IPS-18c (cell line): ENCODE data around the gene TESK2.
"Not testable (repeated sequence)": the region's sequence is repeated elsewhere in the genome, so short reads cannot be mapped to it uniquely, and the experiment has no call there.

Experiments
- H3K4me3 ChIP-seq: 2 replicates; pipeline ENCODE4 v1.7.0; 2013; ENCODE audit warnings: low read depth, mild to moderate bottlenecking, low read length, moderate library complexity; ENCODE audit not compliant: insufficient read depth
- H3K9me3 ChIP-seq: one replicate; pipeline ENCODE4 v1.6.1; 2013; ENCODE audit warnings: mild to moderate bottlenecking, low read length, moderate library complexity; ENCODE audit not compliant: control insufficient read depth, insufficient read depth

The TESK2 gene

DNA sequence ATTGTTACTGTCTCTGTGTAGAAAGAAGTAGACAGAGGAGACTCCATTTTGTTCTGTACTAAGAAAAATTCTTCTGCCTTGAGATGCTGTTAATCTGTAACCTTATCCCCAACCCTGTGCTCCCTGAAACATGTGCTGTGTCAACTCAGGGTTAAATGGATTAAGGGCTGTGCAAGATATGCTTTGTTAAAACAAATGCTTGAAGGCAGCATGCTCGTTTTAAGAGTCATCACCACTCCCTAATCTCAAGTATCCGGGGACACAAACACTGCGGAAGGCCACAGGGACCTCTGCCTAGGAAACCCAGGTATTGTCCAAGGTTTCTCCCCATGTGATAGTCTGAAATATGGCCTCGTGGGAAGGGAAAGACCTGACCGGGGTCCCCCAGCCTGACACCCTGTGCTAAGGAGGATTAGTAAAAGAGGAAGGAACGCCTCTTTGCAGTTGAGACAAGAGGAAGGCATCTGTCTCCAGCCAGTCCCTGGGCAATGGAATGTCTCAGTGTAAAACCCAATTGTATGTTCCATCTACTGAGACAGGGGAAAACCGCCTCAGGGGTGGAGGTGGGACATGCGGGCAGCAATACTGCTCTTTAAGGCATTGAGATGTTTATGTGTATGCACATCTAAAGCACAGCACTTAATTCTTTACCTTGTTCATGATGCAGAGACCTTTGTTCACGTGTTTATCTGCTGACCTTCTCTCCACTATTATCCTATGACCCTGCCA, 22.7 kb upstream of the TESK2 start:
- H3K9me3 ChIP-seq, H3K4me3 ChIP-seq: not testable (repeated sequence)

DNA sequence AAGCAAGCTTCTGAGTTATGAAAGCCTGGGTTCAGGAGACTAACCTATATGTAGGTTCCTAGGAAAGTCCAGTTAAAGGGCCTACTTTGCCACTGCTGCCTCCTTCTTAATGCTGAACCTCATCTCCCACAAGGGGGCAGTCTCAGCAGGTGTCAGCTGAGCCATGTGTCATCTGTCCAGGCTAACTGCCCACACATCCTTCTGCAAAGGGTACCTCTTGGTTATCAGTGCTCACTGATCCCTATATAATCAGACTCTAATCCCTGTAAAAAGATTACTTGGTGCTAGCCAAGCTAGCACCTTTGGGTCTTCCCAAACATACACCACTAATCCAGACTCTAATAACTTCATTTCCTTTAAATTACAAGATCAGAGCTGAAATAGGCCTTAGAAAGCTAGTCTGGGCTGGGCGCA, 21.7 kb upstream of the TESK2 start:
- no peak overlapping the region for H3K4me3 ChIP-seq
- H3K9me3 ChIP-seq = no peaks in the 10 kb centered on the region

DNA sequence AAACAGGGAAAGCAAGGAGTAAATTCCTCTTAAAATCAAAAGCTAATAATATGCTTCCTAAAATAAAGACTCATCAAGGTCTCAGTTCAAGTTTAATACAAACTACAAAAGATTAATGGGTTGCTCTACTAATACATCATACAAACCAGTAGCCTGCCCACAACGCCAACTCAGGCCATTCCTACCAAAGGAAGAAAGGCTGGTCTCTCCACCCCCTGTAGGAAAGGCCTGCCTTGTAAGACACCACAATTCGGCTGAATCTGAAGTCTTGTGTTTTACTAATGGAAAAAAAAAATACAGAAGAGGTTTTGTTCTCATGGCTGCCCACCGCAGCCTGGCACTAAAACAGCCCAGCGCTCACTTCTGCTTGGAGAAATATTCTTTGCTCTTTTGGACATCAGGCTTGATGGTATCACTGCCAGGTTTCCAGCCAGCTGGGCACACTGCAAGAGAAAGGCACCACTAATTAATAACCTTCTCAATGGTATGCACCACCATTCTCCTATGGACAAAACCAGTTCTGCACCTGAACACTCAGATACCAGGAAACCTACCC, 20.1 kb upstream of the TESK2 start:
- no peaks in the 10 kb centered on the region for H3K9me3 ChIP-seq
- no peak overlapping the region for H3K4me3 ChIP-seq

DNA sequence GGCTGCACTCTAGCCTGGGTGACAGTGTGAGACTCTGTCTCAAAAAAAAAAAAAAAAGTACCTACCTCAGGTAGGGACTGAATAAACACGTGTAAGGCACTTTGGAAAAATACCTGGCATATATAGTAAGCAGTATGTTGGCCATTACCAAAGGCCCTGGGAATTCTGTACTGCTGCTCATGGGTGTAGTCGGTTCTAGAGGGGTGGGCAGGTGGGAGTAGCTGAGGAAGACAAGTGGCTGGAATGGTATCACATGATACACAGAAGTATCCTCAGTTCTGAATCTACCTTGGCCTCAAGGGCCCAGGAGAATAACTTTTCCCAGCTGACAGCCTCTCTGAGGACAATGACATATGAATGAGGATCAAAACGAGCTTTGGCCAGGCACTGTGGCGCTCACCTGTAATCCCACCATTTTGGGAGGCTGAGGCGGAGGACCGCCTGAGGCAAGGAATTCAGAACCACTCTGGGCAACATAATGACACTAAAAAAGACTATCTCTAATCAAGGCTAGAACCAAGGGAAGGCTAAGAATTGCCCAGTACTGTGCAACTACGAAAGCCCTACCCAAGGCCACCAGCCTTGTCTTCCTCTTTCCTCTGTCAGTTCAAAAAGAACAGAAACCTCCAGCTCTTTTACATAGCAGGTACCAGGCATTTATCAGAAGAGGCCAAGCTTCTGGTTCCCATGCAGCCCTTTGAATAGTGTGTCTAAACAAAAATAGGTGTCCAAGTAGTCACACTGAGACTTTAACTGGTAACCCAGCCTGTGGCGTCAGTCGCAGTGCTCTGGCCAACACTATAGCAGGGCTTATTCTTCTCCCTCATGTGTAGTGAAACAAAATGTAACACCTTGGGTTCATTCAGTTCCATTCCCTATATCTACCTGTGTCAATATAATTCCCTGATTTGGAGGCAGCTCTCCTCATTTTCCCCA, 19.3 kb upstream of the TESK2 start:
- Histone ChIP-seq H3K9me3 (no peaks in the 10 kb centered on the region), H3K4me3 (no peak overlapping the region)

DNA sequence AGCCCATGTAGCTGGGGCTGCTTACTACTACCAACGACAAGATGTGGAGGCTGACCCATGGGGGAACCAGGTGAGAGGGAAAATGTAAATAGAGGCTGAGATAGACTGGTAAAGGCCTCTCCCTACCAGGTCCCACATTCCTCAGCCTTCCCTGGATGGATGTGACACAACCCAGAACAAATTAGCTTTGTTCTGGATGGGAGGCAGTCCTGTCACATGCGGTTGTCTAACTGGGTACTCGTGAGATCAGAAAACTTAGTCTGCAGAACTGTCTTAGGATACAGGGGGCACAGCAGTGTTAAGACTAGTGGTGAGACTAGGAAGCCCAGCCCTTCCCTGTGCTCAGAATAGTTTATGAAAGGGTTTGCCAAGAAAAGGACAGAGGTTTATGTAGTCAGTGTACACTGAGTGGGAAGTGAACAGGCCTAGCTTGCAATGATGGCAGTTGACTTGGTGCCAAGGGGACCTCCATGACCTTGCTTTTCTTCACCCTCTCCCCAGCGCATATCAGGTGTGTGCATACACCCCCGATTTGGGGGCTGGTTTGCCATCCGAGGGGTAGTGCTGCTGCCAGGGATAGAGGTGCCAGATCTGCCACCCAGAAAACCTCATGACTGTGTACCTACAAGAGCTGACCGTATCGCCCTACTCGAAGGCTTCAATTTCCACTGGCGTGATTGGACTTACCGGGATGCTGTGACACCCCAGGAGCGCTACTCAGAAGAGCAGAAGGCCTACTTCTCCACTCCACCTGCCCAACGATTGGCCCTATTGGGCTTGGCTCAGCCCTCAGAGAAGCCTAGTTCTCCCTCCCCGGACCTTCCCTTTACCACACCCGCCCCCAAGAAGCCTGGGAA, 17.6 kb upstream of the TESK2 start:
- no peak overlapping the region for H3K4me3 ChIP-seq
- H3K9me3 ChIP-seq = no peaks in the 10 kb centered on the region

DNA sequence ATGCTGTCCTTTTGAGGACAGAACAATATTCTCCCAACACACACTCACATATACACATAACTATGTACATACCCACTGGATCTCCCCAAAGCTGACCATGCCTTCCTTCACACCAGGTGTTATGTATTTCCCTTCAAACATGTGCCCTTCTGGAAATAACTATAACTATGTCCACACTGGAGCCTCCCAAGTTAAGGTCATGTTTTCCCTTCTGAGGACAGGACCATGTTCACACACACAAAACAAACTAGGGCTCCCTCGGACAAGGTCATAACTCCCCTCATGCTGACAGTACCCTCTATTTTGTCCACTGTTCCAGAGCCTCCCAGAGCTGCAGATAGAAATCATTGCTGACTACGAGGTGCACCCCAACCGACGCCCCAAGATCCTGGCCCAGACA, 16.9 kb upstream of the TESK2 start:
- no peaks in the 10 kb centered on the region for H3K9me3 ChIP-seq
- no peak overlapping the region for H3K4me3 ChIP-seq

DNA sequence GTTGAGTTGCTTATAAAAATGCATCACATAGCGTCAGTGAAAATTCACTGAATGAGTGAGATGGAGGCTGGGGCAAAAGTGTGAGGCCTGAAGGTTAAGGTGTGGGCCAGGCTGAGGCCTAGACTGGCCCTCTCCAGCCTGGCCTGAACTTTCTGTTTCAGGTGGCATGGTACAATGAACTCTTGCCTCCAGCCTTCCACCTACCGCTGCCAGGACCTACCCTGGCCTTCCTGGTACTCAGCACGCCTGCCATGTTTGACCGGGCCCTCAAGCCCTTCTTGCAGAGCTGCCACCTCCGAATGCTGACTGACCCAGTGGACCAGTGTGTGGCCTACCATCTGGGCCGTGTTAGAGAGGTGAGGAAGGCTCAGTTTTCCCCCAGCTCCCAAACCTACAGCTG, 16.2 kb upstream of the TESK2 start:
- Histone ChIP-seq H3K4me3 (no peak overlapping the region), H3K9me3 (no peaks in the 10 kb centered on the region)

DNA sequence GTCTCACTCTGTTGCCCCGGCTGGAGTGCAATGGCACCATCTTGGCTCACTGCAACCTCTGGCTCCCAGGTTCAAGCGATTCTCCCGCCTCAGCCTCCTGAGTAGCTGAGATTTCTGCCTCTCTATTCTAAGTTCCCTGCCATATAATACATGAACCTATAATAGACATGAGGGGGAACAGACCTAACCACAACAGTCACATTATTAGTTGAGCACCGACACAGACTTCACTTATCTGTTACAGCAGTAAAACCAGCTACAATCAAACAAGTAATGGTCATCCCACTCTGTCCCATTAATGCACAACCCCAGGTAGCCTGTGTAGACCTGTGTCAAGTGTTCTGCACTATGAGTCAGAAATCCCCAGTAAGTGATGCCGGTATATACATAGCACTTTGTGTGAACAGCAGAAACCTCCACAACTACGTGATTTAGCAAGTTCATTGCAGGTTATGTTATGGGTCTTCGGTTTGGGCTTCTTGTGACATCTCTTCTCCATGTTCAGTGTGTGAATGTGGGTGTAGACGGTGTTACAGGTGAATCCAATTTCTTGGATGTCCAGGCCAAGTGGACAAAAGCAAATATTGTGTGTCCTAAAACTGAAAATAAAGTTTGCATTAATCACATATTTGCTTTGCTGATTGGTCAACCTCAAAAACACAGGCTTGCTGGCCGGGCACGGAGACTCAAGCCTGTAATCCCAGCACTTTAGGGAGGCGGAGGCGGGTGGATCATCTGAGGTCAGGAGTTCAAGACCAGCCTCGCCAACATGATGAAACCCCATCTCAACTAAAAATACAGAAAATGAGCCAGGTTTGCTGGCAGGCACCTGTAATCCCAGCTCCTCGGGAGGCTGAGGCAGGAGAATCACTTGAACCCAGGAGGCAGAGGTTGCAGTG, 12.7 kb upstream of the TESK2 start:
- H3K9me3 ChIP-seq = no peaks in the 10 kb centered on the region

DNA sequence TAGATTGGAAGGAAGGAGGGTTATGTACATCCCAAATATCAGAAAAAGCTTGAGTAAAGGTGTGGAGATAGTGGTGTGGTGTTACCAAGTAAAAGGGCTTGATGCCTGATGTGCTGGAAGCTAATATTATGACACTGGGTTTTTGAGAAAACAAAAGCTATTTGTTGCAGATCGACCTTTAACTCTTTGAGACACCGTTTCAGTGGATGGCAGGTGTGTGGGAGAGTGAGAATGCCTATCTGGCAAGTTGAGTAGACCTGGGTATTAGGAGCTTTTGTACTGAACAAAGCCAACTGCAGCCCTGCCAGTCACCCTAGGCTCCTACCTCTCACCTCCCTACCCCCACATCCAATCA, 10.5 kb upstream of the TESK2 start:
- H3K4me3 ChIP-seq = no peak overlapping the region

More for the DNA sequence above, 12.7 kb upstream of the TESK2 start:
- H3K4me3 ChIP-seq = no peak overlapping the region

DNA sequence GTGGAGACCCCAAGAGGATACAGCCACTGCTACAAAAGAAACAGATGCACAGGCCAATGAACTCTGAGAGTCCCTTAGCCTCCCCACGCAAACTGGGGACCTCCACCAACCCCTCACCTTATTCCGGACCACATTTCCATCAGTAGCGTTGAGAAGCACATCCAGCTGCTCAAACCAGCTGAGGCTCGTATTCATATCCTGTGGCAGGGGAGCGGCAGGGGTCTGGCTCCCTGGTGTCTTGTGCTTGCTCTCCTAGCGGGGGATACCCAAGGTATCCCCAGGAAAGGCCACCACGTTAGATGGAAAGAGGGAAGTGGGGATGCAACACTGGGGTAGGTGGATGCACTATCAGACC, 8.4 kb upstream of the TESK2 start:
- peaks cover 2% of the 10 kb centered on the region for H3K9me3 ChIP-seq
- H3K4me3 ChIP-seq = peak overlapping the region; percentile 57

More for the DNA sequence above, 10.5 kb upstream of the TESK2 start:
- H3K9me3 ChIP-seq = no peaks in the 10 kb centered on the region

DNA sequence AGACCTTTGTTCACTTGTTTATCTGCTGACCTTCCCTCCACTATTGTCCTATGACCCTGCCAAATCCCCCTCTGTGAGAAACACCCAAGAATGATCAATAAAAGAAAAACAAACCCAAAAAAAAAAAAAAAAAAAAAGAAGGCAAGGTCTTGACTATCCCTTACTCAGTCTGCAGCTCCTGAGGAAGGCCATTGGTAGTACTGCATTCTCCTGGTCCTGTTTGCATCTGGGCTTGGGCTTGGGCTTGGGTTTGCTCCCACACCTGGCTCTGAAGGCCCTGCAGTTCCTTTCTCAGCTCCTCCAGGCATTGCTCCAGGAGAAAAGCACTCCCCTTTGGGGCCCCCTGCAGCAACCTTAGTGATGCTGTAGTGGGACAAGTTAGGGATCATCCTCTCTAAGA, 7.3 kb upstream of the TESK2 start:
- 0 out of 2 replicates have a peak overlapping the region, but pooled peaks have one; percentile 57 for H3K4me3 ChIP-seq
- peaks cover 2% of the 10 kb centered on the region for H3K9me3 ChIP-seq

DNA sequence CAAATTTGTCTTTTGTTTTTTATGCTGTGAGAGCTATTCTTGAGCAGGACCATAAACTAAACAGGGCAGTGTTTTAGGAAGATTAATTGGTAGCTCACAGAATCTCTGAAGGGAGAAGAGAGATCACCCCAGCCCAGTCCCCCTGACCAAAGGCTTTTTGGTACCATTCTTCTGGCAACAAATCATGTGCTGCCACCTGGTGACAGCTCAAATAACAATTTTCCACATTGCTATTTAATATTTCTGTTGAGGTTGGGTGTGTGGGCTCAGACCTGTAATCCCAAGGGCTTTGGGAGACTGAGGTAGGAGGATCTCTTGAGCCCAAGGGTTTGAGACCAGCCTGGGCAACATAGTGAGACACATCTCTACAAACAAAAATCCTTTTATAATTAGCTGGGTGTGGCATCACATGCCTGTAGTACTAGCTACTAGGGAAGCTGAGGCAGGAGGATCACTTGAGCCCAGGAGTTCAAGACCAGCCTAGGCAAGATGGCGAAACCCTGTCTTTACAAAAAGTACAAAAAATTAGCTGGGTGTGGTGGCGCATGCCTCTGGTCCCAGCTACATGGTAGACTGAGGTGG, 2.2 kb upstream of the TESK2 start:
- Histone ChIP-seq H3K4me3 (no peak overlapping the region), H3K9me3 (peaks cover 2% of the 10 kb centered on the region)

DNA sequence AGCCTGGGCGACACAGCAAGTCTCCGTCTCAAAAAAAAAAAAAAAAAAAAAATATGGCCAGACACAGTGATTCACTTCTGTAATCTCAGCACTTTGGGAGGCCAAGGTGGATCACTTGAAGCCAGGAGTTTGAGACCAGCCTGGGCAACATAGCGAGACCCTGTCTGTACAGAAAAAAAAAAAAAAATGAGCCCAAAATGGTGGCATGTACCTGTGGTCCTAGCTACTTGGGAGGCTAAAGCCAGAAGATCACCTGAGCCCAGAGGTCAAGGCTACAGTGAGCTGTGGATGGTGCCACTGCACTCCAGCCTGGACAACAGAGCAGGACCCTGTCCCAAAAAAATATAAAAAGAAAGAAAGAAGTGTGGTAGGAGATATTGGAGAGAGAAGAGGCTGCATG, 1.7 kb upstream of the TESK2 start:
- peaks cover 2% of the 10 kb centered on the region for H3K9me3 ChIP-seq
- H3K4me3 ChIP-seq = no peak overlapping the region

DNA sequence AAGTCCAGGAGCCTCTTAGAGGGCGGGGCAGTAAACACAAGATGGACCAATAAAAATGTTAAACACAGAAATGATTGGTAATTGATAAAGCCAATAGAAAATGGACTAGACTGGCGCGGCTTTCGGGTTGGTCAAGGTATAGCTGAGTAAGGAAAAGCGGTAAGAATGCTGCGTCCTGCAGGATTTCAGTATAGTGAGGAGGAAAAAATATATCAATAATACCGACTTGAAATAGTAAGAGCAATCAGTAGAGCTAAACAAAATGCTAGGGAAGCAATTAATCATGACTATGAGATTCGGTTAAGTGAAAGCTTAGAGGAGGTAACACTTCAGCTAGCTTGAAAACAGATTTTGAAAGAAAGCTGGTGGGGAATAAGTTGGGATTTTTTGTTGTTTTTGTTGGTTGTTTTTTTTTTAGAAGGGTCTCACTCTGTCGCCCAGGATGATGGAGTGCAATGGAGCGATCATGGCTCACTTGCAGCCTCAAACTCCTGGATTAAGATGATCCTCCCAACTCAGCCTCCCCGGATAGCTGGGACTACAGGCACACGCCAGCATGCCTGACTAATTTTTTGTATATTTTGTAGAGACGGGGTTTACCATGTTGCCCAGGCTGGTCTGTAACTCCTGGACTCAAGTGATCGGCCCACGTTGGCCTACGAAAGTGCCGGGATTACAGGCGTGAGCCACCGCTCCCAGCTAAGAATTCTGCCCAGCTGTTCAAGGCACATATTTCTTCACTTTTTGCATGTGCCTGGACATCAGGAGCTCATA, 711 bp upstream of the TESK2 start:
- Histone ChIP-seq H3K4me3 (no peak overlapping the region; the same call in 1 of the 2 replicates), H3K9me3 (peaks cover 2% of the 10 kb centered on the region)

DNA sequence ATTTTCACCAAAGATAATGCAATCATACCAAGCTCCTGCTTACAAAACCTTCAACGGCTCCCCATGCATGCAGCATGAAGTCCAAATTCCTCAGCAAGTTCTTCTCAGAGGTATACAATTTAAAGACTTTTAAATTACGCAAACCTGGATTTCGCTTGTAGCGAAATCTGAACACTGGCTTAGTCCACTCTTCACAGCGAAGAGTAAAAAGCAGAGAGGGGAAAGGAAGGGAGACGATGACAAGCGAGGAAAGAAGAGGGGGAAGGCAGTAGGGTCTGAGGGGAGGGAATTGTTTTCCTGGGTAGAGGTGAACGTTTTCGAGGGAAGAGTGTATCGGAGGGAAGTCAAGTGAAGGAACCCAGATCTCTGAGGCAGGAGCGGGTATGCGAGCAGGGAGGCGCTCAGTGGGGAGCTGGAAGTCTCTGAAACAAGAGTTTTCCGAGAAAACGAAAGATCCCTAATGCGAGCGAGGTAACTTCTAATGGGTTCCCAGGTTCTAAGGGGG, 790 bp downstream of the TESK2 start:
- H3K4me3 ChIP-seq = peak overlapping the region; percentile 97
- peaks cover 1% of the 10 kb centered on the region for H3K9me3 ChIP-seq
